NCI-H1694 treated with DMSO at 0.1 percent for 48 hours (cell line): ENCODE data around the gene SMARCA4.
"Not testable (repeated sequence)": the region's sequence is repeated elsewhere in the genome, so short reads cannot be mapped to it uniquely, and the experiment has no call there.

Source experiments
- DNase-seq: peaks from one replicate; lab custom pipeline; 2025; lab: John Stamatoyannopoulos, UW

SMARCA4 gene

GRCh38 chr19:10928563-10929401, 32.0 kb upstream of the SMARCA4 start, which contains the start of the genes TIMM29 and YIPF2:
Gene TIMM29, plus strand, starts transcription at chr19:10928811. Its CDS starts 12 bp downstream, at chr19:10928823.
Gene YIPF2, minus strand, starts transcription at chr19:10928639. Its CDS starts 229 bp downstream, at chr19:10928410.
- DNase-seq, result peak; percentile 94

- no peak for DNase-seq
These were observed 31.4 kb upstream of the SMARCA4 start for GRCh38 chr19:10929402-10929794.

GRCh38 chr19:10935371-10936059, 25.3 kb upstream of the SMARCA4 start:
- DNase-seq, result no peak

- DNase-seq, result peak; percentile 72
These were observed 24.2 kb upstream of the SMARCA4 start for GRCh38 chr19:10936661-10937084.

- DNase-seq, result not testable (repeated sequence)
These were observed 19.2 kb upstream of the SMARCA4 start for GRCh38 chr19:10941649-10942048.

- DNase-seq, result not testable (repeated sequence)
These were observed 17.4 kb upstream of the SMARCA4 start for GRCh38 chr19:10943412-10943811.

GRCh38 chr19:10945264-10945663, 15.6 kb upstream of the SMARCA4 start:
- no peak for DNase-seq

GRCh38 chr19:10946958-10947657, 13.7 kb upstream of the SMARCA4 start:
- no peak for DNase-seq

- DNase-seq, result no peak
These were observed 8.0 kb upstream of the SMARCA4 start for GRCh38 chr19:10952809-10953208.

- DNase-seq, result not testable (repeated sequence)
These were observed 1.4 kb upstream of the SMARCA4 start for GRCh38 chr19:10959277-10959968.

GRCh38 chr19:10961073-10961860, 437 bp downstream of the SMARCA4 start:
- no peak for DNase-seq

- DNase-seq, result no peak
These were observed 2.0 kb downstream of the SMARCA4 start for GRCh38 chr19:10962863-10963262.

GRCh38 chr19:10963865-10964264, 3.0 kb downstream of the SMARCA4 start:
- DNase-seq, result no peak

- no peak for DNase-seq
These were observed 4.1 kb downstream of the SMARCA4 start for GRCh38 chr19:10964903-10965302.

- DNase-seq, result no peak
These were observed 4.6 kb downstream of the SMARCA4 start for GRCh38 chr19:10965398-10965797.

GRCh38 chr19:10966809-10967208, 6.0 kb downstream of the SMARCA4 start:
- DNase-seq, result no peak

GRCh38 chr19:10968527-10969135, 7.8 kb downstream of the SMARCA4 start:
- DNase-seq, result no peak

- no peak for DNase-seq
These were observed 10.4 kb downstream of the SMARCA4 start for GRCh38 chr19:10971107-10971726.

- no peak for DNase-seq
These were observed 14.7 kb downstream of the SMARCA4 start for GRCh38 chr19:10975374-10976130.
